ENCODE data around the gene WWC1.

WWC1 gene

DNA sequence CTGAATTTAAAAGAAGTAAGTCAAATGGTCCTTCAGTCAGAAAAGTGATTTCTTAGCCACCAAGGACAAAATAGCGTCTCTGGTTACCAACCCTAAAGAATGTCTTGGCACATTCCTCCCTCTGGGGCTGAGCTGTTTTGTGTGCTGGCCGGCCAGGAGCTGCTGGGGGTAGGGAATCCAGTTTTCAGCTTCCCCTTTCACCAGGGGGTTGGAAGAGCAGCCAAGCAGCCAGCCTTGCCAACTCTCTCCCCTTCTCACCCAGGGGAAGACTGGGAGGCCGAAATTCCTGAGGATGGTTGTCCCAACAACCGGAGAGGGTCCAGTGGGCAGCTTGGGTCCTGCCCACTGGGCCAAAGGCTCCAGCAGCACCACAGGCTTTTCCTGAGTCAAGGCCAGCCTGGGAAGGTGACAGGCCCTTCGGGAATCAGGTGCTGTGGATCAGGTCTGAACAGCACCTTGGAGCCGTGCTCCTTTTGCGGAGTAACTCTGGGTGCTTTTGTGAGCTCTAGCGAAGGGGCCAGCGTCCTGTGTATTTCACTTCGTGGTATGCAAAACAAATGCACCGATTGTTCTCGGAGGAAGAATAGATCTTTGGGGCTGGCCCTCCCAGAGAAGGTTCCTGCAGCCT is 4.2 kb downstream of the WWC1 start:
- H3K27ac ChIP-seq = no peak overlapping the region
- in situ Hi-C loops (cut with HindIII; ENCODE audit: low pct_ligation_motif_present, low sequenced_read_pairs) = no loop called here
- TF ChIP-seq, protein P1, sequence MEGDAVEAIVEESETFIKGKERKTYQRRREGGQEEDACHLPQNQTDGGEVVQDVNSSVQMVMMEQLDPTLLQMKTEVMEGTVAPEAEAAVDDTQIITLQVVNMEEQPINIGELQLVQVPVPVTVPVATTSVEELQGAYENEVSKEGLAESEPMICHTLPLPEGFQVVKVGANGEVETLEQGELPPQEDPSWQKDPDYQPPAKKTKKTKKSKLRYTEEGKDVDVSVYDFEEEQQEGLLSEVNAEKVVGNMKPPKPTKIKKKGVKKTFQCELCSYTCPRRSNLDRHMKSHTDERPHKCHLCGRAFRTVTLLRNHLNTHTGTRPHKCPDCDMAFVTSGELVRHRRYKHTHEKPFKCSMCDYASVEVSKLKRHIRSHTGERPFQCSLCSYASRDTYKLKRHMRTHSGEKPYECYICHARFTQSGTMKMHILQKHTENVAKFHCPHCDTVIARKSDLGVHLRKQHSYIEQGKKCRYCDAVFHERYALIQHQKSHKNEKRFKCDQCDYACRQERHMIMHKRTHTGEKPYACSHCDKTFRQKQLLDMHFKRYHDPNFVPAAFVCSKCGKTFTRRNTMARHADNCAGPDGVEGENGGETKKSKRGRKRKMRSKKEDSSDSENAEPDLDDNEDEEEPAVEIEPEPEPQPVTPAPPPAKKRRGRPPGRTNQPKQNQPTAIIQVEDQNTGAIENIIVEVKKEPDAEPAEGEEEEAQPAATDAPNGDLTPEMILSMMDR (IDR thresholded peaks at IDR 0.05; ENCODE audit: low read depth, low read length, missing control alignments) = peak; percentile 80
- H3K36me3 ChIP-seq (replicated peaks) = no peaks in the 10 kb centered on the region
- no peaks in the 10 kb centered on the region for H3K27me3 ChIP-seq (replicated peaks)
- DNase-seq = peak; percentile 56
- H3K4me3 ChIP-seq (ENCODE audit: low read depth, low read length) = no peak overlapping the region

- TF ChIP-seq, protein P1 (IDR thresholded peaks at IDR 0.05; ENCODE audit: low read depth, low read length, missing control alignments) = no peak
- Histone ChIP-seq H3K4me3 (ENCODE audit: low read depth, low read length) (no peak overlapping the region), H3K36me3 (replicated peaks) (no peaks in the 10 kb centered on the region), H3K27ac (no peak overlapping the region), H3K27me3 (replicated peaks) (no peaks in the 10 kb centered on the region)
- no peak for DNase-seq
- in situ Hi-C loops (cut with HindIII; ENCODE audit: low pct_ligation_motif_present, low sequenced_read_pairs) = no loop called here
These were observed 5.2 kb downstream of the WWC1 start for GRCh38 chr5:168296682-168297081.

- TF ChIP-seq, protein P1 (IDR thresholded peaks at IDR 0.05; ENCODE audit: low read depth, low read length, missing control alignments) = no peak
These were observed 7.5 kb downstream of the WWC1 start for GRCh38 chr5:168298949-168299348.

GRCh38 chr5:168299372-168299771 is 7.9 kb downstream of the WWC1 start:
- DNase-seq = no peak
- no peak overlapping the region for H3K27ac ChIP-seq
- in situ Hi-C loops (cut with HindIII; ENCODE audit: low pct_ligation_motif_present, low sequenced_read_pairs) = no loop called here
- H3K36me3 ChIP-seq (replicated peaks) = no peaks in the 10 kb centered on the region
- no peaks in the 10 kb centered on the region for H3K27me3 ChIP-seq (replicated peaks)
- TF ChIP-seq, protein P1 (IDR thresholded peaks at IDR 0.05; ENCODE audit: low read depth, low read length, missing control alignments) = no peak
- no peak overlapping the region for H3K4me3 ChIP-seq (ENCODE audit: low read depth, low read length)

More at GRCh38 chr5:168298949-168299348, 7.5 kb downstream of the WWC1 start:
- DNase-seq = no peak
- Histone ChIP-seq H3K27ac (no peak overlapping the region), H3K4me3 (ENCODE audit: low read depth, low read length) (no peak overlapping the region), H3K27me3 (replicated peaks) (no peaks in the 10 kb centered on the region), H3K36me3 (replicated peaks) (no peaks in the 10 kb centered on the region)
- in situ Hi-C loops (cut with HindIII; ENCODE audit: low pct_ligation_motif_present, low sequenced_read_pairs) = no loop called here

DNA sequence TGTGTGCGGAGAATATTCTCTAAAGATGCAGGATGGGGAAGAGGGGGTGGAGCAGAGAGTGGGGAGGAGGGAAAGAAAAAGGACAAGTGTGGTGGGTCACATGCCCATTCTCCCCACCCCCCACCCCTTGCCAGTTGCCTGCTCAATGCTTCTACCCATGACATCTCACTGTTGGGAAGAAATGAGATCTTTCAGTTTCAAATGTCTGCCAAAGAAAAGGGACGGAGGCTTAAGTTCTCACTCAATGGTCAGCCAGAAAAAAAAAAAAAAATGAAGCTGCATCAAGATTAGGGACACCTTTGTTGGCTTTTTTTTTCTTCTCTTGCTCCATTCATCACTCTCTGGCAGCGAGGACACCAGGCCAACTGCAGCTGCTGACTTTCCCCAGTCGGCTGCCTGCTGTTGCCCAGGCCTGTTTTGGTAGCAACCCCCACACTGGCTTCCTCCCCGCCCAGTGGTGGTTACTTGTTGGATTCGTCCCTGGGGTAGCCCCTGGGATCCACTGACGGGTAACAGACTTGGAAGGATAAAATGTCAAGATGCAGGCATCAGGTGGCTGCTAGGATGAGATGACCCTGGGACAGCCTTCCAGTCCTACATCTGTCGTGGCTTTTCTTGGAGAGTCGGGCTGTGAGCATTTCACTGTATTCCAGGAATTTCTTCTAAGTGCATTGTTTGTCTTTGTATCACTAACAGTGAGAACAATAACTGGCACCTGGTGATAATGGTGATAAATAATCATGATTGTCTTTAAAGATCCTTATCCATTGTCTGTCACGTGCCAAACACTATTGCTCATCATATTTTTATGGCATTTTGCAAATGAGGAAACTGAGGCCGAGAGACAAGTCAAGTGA is 9.1 kb downstream of the WWC1 start:
- Histone ChIP-seq H3K27ac (no peak overlapping the region), H3K4me3 (ENCODE audit: low read depth, low read length) (no peak overlapping the region), H3K36me3 (replicated peaks) (no peaks in the 10 kb centered on the region), H3K27me3 (replicated peaks) (no peaks in the 10 kb centered on the region)
- TF ChIP-seq, protein P1 (IDR thresholded peaks at IDR 0.05; ENCODE audit: low read depth, low read length, missing control alignments) = no peak
- in situ Hi-C loops (cut with HindIII; ENCODE audit: low pct_ligation_motif_present, low sequenced_read_pairs) = no loop called here
- DNase-seq = no peak

Measured in brain microvascular endothelial cell (primary cell).